GM20000 (cell line): Measurements from ENCODE around the gene PRDM10.

Experiments used
- DNase-seq: peaks from one replicate; pipeline ENCODE4 v3.0.0; 2012; ENCODE audit warnings: low spot score
- CTCF ChIP-seq: IDR thresholded peaks from 2 replicates; pipeline ENCODE4 v1.5.1; 2012; ENCODE audit warnings: mild to moderate bottlenecking, control low read depth; ENCODE audit errors: extremely low read depth, missing control alignments

Gene PRDM10

GRCh38 chr11:129917231-129917630, 85.4 kb downstream of the PRDM10 start:
- DNase-seq: no peak
- TF ChIP-seq CTCF: no peak

DNA sequence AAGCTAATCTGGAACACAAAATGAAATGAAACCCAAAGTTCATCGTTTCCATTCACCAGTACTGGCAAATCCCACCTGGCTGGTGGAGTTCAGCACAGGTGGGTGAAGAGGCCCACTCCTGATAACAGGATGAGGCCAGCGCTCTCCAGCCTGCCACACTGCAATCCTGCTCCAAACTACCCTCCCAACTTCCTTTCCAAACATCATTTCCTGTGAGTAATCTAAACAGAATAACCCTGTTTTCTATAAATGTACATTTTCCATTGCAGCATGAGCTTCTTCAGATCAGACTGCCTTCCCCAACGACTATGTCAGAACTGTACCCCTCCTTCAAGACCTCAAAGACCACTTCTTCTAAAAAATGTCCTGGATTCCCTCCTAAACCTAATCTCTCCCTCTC, 91.3 kb downstream of the PRDM10 start:
- no peak for TF ChIP-seq CTCF

GRCh38 chr11:129910360-129910759, 92.3 kb downstream of the PRDM10 start:
- no peak for TF ChIP-seq CTCF
- DNase-seq: no peak

More for the DNA sequence above, 91.3 kb downstream of the PRDM10 start:
- DNase-seq: no peak

DNA sequence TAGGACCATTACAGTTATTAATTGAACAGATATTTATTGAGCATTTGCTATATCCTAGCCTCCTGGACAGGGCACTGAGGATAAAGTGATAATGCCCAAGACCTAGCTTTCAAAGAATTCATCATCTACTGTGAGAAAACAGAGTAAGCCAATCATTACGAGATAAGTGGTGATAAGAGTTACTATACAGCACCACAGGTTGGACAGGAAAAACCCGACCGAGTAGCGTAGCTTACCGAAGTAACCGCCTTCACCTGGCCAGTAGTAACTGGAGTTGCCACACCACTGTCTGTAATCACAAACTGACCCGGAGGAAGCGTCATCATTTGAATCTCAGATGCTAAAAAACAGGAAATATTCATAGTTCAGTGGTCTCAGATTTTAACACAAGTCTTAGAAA, 97.2 kb downstream of the PRDM10 start:
- TF ChIP-seq CTCF: no peak
- DNase-seq: no peak

DNA sequence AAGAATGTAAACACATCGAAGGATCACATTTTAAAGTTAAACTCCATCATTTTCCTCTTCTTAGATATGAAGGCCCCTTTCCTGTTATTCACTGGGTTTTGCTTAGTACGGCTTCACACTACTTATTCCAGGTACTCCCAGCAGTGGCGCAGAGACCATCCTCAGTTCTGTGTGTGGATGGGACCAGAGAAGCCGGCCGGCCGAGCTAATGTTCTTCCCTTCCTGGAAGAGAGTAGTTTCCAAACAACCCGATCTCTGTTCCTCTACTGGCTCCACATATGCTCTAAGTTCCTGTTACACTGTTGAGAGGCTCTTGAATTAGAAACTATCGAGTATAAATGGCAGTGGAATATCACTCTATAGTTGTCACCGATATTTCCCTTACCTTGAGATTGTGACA, 106.6 kb downstream of the PRDM10 start:
- TF ChIP-seq CTCF: no peak
- DNase-seq: peak; percentile 13

DNA sequence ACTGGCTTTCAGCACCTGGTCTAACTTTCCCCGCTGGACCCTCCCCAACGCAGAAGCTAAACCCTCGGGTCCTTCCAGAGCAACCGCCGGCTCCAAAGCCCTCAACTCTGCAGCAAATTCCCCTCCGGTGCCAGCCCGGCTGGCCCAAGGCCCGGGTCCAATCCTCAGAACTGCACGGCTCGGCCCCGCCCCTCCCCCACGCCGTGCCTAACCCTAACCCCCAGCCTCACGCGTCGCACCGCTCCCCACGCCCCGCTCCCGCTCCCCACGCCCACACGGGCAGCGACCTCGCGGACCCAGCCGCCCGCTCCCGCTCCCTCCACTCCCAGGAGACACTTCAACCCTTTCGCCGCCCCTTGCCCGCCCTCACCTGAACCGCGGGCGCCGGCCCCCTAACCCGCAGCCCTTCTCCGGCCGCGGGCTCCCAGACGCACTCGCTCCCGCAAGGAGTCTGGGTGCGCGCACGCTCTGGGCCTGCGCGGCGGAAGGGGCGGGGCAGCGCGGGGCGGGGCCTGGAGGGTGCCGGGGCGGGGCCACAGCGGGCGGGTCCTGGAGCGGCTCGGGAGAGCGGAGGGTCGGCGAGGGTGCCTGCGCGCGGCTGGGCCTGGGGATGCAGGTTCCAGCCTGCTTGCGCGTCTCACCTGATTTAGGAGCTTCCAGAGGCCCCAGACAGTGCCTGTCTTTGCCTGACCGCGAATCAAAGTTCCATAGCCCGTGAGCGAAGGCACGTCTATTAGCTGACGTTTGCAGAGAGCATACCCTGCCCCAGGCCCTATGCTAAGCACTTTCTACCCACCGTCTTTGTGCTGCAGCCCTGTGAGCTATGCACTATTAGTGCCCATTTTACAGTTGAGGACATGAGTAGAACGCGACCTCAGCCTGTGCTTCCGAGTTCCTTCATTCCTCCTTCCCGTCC, 107.3 kb downstream of the PRDM10 start, which contains the start of gene NFRKB:
Gene NFRKB, minus strand, starts transcription at position 453 of the 916 bp plus-strand sequence. CDS start 2,729 bp downstream, outside the sequence.
- DNase-seq: peak; percentile 99

More for the DNA sequence above, 107.3 kb downstream of the PRDM10 start, which contains the start of gene NFRKB:
- TF ChIP-seq CTCF: no peak
